Muscle layer of colon (tissue), 2 donors: ENCODE results near the gene NFILZ.

Experiments used
- H3K27ac ChIP-seq: one replicate; pipeline ENCODE4 v1.7.0; 2013; ENCODE audit warnings: low read depth, mild to moderate bottlenecking, low read length, moderate library complexity
- H3K27me3 ChIP-seq, 2 donors: one replicate each; pipeline ENCODE4 v1.7.0; 2013; ENCODE audit warnings: low read length in 2 of 2, mild to moderate bottlenecking in 2 of 2; ENCODE audit not compliant: insufficient read depth in 2 of 2, control insufficient read depth in 1 of 2
- H3K36me3 ChIP-seq: one replicate; pipeline ENCODE4 v1.7.0; 2013; ENCODE audit warnings: mild to moderate bottlenecking, low read length; ENCODE audit not compliant: insufficient read depth
- H3K4me1 ChIP-seq: one replicate; pipeline ENCODE4 v1.7.0; 2013; ENCODE audit warnings: mild to moderate bottlenecking, low read length; ENCODE audit not compliant: insufficient read depth
- H3K4me3 ChIP-seq, 2 donors: one replicate each; pipeline ENCODE4 v1.7.0; 2013; ENCODE audit warnings: low read length in 2 of 2, low read depth in 1 of 2, mild to moderate bottlenecking in 1 of 2, moderate library complexity in 1 of 2
- H3K9ac ChIP-seq: one replicate; pipeline ENCODE4 v1.7.0; 2013; ENCODE audit warnings: low read length
- H3K9me3 ChIP-seq: one replicate; pipeline ENCODE4 v1.7.0; 2013; ENCODE audit warnings: mild to moderate bottlenecking, low read length
- donor health status: abdominal sarcoma.
- donor health status: Adenocarcinoma of cecum.

NFILZ gene

DNA sequence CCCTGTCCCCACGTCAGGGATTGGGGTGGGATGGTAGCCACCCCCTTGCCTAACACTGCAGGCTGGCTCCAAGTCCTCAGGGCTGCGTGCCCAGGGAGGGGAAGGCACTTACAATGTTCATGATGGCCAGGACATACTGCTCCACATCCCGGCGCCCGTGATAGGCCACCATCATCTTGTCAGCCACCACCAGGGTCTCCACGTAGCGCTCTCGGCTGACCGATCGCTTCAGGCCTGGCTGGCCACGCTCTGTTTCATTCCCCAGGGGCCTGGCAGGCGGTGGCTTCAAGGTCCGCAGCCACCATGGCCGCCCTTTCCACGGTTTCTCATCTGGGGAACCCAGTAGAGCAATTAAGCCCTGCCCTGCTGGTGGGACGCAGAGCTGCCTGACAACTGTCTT, 29.6 kb upstream of the NFILZ start:
- Histone ChIP-seq H3K36me3 (peaks cover 28% of the 10 kb centered on the region), H3K27ac (no peak overlapping the region), H3K4me1 (no peaks in the 10 kb centered on the region), H3K9ac (no peak overlapping the region), H3K27me3 (no peaks in the 10 kb centered on the region), H3K9me3 (no peaks in the 10 kb centered on the region), H3K4me3 (no peak overlapping the region)

DNA sequence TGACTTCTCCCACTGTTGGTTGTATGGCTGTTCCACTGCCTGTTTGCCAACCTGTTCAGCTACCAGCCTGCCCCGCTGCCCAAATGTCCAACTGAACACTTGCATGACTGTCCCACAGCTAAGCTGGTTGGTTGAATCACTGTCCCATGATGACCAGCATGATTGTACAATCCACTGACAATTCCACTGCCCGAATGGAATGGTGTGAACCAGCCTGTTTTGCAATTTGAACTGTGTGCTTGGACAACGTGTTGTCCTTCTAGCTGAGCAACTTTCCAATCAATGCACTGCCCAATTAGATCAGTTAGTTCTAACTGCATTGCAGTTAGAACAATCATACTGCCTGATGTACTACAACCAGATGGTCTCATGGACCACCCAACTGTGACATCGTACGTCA, 28.6 kb upstream of the NFILZ start:
- Histone ChIP-seq H3K4me3 (no peak overlapping the region), H3K27ac (no peak overlapping the region), H3K4me1 (no peaks in the 10 kb centered on the region), H3K9ac (no peak overlapping the region), H3K9me3 (no peaks in the 10 kb centered on the region), H3K36me3 (peaks cover 22% of the 10 kb centered on the region), H3K27me3 (no peaks in the 10 kb centered on the region)

DNA sequence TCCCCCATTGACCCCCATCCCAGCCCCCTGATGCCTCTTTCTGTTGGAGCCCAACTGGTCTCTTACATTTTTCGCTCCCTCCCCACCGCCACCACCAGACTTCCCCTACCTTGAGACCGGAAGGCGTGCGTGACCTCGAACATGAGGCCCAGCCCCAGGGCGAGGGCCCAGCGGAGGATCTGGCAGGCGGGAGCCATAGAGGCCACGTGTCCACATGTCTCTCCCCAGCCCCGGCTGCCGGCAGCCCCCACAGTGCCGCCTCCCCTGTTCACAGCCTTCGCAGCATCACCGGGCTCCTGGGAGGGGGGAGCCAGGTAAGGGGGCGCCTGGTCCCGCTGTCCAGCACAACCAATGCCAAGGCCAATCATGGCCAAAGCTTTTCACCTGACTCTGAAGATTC, 24.9 kb upstream of the NFILZ start:
- Histone ChIP-seq H3K27me3 (no peaks in the 10 kb centered on the region), H3K36me3 (peaks cover 12% of the 10 kb centered on the region), H3K4me1 (peaks cover 7% of the 10 kb centered on the region), H3K27ac (no peak overlapping the region), H3K9me3 (no peaks in the 10 kb centered on the region), H3K9ac (no peak overlapping the region), H3K4me3 (no peak overlapping the region)

DNA sequence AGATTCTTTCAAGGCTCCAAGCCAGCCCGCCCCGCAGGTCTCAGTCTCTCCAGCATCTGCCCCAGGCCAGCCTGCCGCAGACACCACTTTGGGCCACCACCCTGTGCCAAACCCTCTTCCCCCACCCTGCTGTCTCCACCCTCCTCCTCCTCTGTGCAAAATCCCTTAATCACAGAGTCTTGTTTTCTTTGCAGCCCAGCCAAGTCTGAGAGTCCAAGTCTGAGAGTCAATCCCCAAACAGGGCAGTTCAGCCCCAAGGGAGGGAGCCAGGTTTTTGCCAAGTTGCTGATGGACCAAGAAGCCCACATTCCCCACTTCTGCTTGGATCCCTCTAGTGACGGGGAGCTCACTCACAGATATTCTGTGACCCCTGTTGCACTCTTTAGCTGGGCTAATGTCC, 23.0 kb upstream of the NFILZ start:
- H3K4me1 ChIP-seq = peaks cover 7% of the 10 kb centered on the region
- no peaks in the 10 kb centered on the region for H3K9me3 ChIP-seq
- H3K27me3 ChIP-seq = no peaks in the 10 kb centered on the region
- no peak overlapping the region for H3K9ac ChIP-seq
- H3K27ac ChIP-seq = no peak overlapping the region
- no peak overlapping the region for H3K4me3 ChIP-seq
- H3K36me3 ChIP-seq = peaks cover 6% of the 10 kb centered on the region

DNA sequence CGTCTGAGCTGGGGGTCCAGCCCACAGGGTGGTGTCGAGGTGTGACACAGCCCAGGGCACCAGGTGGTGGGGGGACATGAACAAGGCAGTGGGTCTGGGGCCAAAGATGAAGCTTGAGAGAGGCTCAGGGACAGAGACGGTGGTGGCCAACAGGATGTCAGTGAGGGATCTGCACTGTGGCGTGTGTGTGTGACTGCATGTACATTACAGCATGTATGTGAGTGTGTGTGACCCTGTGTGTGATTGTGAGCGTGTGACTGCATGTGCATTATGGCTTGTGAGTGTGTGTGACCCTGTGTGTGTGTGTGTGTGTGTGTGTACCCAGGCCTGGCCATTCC, 21.5 kb upstream of the NFILZ start:
- H3K4me1 ChIP-seq = peaks cover 7% of the 10 kb centered on the region
- H3K27me3 ChIP-seq = no peaks in the 10 kb centered on the region
- H3K4me3 ChIP-seq = peak overlapping the region; percentile 63 to 98
- no peaks in the 10 kb centered on the region for H3K9me3 ChIP-seq
- H3K36me3 ChIP-seq = no peaks in the 10 kb centered on the region
- peak overlapping the region; percentile 87 for H3K27ac ChIP-seq
- peak overlapping the region; percentile 76 for H3K9ac ChIP-seq

DNA sequence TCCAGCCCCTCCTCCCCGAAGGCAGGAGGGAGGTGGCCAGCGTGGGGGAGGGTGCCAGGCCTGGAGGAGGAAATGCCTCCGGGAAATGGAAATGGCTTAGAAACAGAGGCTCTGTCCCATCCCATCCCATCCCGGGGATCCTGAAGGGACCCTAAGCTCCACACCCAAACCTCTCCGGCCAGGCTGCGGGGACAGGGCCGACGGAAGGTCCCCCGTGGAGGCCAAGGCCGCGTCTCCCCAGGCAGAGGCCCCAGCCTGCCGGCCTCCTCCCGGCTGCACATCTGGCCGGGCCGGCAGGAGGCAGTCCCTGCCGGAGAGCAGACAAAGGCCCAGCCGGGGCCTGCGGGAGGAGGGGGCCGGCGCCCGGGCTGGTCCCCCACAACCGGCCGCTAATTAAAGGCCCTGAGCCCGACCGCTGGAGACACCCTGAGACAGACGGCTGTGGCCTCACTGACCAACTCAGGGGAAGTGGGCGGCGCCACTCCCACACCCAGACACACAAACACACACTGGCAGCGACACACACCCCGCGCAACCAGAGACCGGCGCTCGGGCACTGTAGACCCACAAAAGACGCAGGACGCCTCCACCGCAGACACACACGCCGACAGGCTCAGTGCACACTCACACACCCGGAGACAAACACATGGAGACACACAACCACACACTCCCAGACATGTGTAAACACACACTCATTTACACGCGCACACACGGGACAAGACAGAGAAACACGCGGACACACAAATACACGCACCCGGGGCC, 21.0 kb upstream of the NFILZ start:
- H3K4me3 ChIP-seq = peak overlapping the region; percentile 63 to 98
- H3K36me3 ChIP-seq = no peaks in the 10 kb centered on the region
- H3K9ac ChIP-seq = peak overlapping the region; percentile 76
- peak overlapping the region; percentile 87 for H3K27ac ChIP-seq
- peaks cover 7% of the 10 kb centered on the region for H3K4me1 ChIP-seq
- no peaks in the 10 kb centered on the region for H3K9me3 ChIP-seq
- H3K27me3 ChIP-seq = no peaks in the 10 kb centered on the region

DNA sequence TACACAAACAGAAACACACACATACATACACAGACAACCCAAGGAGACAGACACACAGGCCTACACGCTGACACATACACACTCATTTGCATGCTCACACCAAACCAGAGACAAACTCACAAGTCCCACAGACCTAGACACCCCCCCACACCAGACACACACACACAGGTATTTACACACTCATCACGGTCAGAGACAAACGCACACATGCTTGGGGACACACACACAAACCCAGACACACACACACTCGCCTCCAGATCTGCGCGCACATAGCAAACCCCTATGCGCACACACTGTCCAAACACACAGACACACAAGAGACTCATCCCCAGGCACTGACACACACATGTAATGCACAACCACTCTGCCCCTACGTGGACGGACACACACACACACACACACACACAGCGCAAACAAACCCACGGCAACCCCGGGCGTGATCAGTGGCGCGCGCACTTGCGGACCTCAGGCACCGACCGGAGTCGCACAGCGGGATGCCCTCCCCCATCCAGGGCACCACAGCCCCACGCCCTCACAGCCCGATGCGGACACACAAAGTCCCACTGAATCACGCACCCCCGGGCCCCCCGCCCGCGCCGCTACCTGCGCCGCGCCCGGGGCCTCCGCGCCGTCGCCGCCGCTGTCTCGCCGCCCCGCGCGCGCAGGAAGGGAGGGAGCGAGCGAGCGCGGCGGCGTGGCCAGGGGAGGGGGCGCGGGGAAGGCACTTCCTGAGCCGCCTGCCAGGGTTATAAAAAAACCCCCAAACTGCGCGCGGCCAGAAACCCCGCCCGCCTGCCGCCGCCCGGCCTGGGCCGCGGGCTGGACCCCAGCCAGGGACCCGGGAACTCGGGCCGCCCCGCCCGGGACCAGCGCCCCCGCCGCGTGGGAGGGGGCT, 20.1 kb upstream of the NFILZ start, which contains the start of gene ADAMTS10:
Gene ADAMTS10 (minus strand): TSS at position 675 of the 895 bp plus-strand sequence. CDS start 5,005 bp downstream, outside the sequence.
- Histone ChIP-seq H3K27me3 (no peaks in the 10 kb centered on the region), H3K4me1 (peaks cover 7% of the 10 kb centered on the region), H3K9ac (peak within 1 kb of the TSS; percentile 76), H3K27ac (peak within 1 kb of the TSS; percentile 87), H3K9me3 (no peaks in the 10 kb centered on the region), H3K4me3 (peak within 1 kb of the TSS; percentile 63 to 98), H3K36me3 (no peaks in the 10 kb centered on the region)

DNA sequence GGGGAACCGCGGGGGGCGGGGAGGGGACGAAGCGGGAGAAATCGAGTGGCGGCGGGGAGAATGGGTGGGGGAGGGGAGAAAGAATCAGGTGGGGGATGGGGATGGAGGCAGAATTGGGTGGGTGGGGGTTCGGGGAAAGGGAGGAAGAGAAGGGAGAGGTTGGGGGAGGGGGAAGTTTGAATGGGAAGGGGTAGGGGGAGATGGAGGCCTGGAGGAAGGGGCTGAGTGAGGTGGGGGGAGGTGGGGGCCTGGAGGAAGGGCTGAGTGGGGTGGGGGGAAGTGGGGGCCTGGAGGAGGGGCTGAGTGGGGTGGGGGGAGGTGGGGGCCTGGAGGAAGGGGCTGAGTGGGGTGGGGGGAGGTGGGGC, 19.5 kb upstream of the NFILZ start:
- Histone ChIP-seq H3K27ac (no peak overlapping the region), H3K4me3 (no peak overlapping the region)

DNA sequence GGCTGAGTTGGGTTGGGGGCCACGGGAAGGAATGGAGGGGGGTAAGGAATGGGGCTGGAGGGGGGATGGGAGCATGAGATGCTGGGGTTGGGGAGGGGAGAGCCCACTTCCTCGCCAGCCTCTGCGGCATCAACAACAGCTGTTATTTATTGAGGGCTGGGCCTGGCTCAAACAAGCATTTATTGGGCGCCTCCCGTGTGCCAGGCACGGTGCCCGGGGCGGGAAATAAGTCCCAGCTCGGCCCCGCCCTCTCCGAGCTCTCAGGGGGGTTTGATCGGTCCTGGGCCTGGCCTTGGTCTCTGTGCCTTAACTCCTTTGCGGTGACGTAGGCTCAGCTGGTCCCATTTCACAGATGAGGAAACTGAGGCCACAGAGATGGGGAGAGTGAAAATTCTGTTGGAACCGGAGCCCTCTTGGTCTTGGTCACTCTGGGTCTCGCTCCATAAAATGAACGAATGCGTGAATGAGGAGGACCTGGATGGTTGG, 19.0 kb upstream of the NFILZ start:
- H3K9ac ChIP-seq = no peak overlapping the region
- H3K27ac ChIP-seq = no peak overlapping the region
- no peak overlapping the region for H3K4me3 ChIP-seq
- no peaks in the 10 kb centered on the region for H3K27me3 ChIP-seq
- peaks cover 7% of the 10 kb centered on the region for H3K4me1 ChIP-seq
- no peaks in the 10 kb centered on the region for H3K9me3 ChIP-seq
- H3K36me3 ChIP-seq = no peaks in the 10 kb centered on the region

More for the DNA sequence above, 19.5 kb upstream of the NFILZ start:
- H3K27me3 ChIP-seq = no peaks in the 10 kb centered on the region
- no peaks in the 10 kb centered on the region for H3K36me3 ChIP-seq
- H3K9ac ChIP-seq = no peak overlapping the region
- no peaks in the 10 kb centered on the region for H3K9me3 ChIP-seq
- H3K4me1 ChIP-seq = peaks cover 7% of the 10 kb centered on the region

DNA sequence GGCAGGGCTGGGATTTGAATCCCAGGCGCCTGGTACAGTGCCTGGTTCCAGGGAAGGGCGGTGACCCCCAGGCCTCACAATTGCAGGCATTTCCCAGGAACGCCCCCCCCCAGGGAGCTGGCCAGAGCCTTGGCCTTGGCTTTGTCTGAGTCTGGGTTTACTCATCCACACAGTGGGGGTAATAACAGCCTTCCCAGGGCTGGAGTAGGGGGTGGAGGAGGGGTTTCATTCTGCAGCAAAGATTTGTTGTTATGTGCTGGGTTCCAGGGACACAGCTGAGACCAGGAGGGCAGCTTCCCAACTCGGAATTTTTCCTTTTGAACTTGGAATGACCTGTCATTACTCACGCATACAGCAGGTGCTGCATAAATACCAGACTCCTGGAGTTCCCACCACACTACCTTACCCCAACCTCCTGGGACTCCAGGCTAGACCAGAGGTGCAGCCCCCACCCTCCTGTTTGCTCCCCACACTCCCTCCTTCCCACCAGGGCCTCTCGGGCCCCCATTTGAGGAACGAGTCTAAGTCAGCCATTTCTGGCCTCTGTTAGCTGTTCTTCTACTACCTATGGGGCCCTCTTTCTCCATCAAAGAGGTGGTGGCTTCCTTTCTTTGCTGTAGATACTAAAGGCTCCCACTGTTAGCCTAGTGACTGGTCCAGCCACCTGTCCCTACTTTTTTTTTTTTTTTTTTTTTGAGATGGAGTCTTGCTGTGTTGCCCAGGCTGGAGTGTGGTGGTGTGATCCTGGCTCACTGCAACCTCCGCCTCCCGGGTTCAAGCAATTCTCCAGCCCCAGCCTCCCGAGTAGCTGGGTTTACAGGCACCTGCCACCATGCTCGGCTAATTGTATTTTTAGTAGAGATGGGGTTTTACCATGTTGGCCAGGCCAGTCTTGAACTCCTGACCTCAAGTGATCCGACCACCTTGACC, 18.3 kb upstream of the NFILZ start:
- H3K4me1 ChIP-seq = peaks cover 7% of the 10 kb centered on the region

DNA sequence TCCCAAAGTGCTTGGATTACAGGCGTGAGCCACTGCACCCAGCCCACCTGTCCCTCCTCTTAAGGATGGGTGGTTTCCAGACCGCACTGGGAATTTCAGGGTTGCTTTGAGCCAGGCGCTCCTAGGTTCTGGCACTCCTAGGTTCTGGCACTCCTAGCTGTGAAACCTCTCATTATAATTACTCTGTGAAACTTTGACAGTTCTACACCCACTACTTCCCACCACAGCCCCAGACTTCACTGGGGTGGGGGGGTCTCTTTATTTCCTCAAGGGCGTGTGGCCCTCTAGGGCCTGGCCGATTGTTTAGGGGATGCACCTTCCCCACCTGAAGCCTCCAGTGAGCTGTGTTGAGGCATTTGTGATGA, 17.6 kb upstream of the NFILZ start:
- Histone ChIP-seq H3K27me3 (no peaks in the 10 kb centered on the region), H3K9ac (no peak overlapping the region), H3K36me3 (no peaks in the 10 kb centered on the region), H3K4me3 (no peak overlapping the region), H3K27ac (no peak overlapping the region), H3K9me3 (no peaks in the 10 kb centered on the region), H3K4me1 (peaks cover 7% of the 10 kb centered on the region)

More for the DNA sequence above, 18.3 kb upstream of the NFILZ start:
- Histone ChIP-seq H3K36me3 (no peaks in the 10 kb centered on the region), H3K27ac (no peak overlapping the region), H3K27me3 (no peaks in the 10 kb centered on the region), H3K9ac (no peak overlapping the region), H3K4me3 (no peak overlapping the region), H3K9me3 (no peaks in the 10 kb centered on the region)
